DND-41 (cell line): Measurements from ENCODE around the gene C5.

ENCODE experiments used
- ATAC-seq: fragments of 200-7000 bp; cut with Tn5 transposase; 3 replicates; pipeline ENCODE4 v1.9.1; 2021; ENCODE audit warnings: low read depth; ENCODE audit not compliant: insufficient read depth
- DNase-seq: peaks from one replicate; pipeline ENCODE4 v3.0.0-alpha.2; 2020
- H2AFZ ChIP-seq: 2 replicates; pipeline ENCODE4 v1.6.0; 2012; ENCODE audit warnings: low read depth, low read length
- H3K27ac ChIP-seq: 2 replicates; pipeline ENCODE4 v1.5.1; 2012; ENCODE audit warnings: low read length, inconsistent platforms
- H3K27me3 ChIP-seq: fragments of 200-600 bp; sonication (generic); 2 replicates; pipeline ENCODE4 v1.6.0; 2012; ENCODE audit warnings: low read length, mild to moderate bottlenecking, inconsistent platforms; ENCODE audit not compliant: insufficient read depth, poor library complexity
- H3K36me3 ChIP-seq: 2 replicates; pipeline ENCODE4 v1.5.1; 2012; ENCODE audit warnings: low read length, inconsistent platforms; ENCODE audit not compliant: insufficient read depth
- H3K4me1 ChIP-seq: 2 replicates; pipeline ENCODE4 v1.5.1; 2012; ENCODE audit warnings: mild to moderate bottlenecking, low read length; ENCODE audit not compliant: insufficient read depth
- H3K4me2 ChIP-seq: 2 replicates; pipeline ENCODE4 v1.6.0; 2012; ENCODE audit warnings: mild to moderate bottlenecking, moderate library complexity, low read length, inconsistent platforms; ENCODE audit not compliant: insufficient read depth
- H3K4me3 ChIP-seq, 2 experiments: fragments of 200-600 bp in 1 of 2; shearing (Covaris generic) in 1 of 2; 2 replicates each; pipeline ENCODE4 v1.5.1; 2012 to 2016; ENCODE audit warnings: inconsistent platforms in 2 of 2, low read length in 2 of 2, mild to moderate bottlenecking in 2 of 2, low read depth in 1 of 2, moderate library complexity in 1 of 2
- H3K79me2 ChIP-seq: 2 replicates; pipeline ENCODE4 v1.6.0; 2012; ENCODE audit warnings: low read length, inconsistent platforms; ENCODE audit not compliant: insufficient read depth
- H3K9ac ChIP-seq: 2 replicates; pipeline ENCODE4 v1.6.0; 2012; ENCODE audit warnings: low read depth, mild to moderate bottlenecking, inconsistent platforms, low read length, moderate library complexity
- H3K9me3 ChIP-seq: 2 replicates; pipeline ENCODE4 v1.5.1; 2012; ENCODE audit warnings: low read length, moderate library complexity, mild to moderate bottlenecking, inconsistent platforms; ENCODE audit not compliant: insufficient read depth, severe bottlenecking
- H4K20me1 ChIP-seq: 2 replicates; pipeline ENCODE4 v1.6.0; 2012; ENCODE audit warnings: low read length; ENCODE audit not compliant: insufficient read depth
- CTCF ChIP-seq: IDR thresholded peaks from 2 replicates; pipeline ENCODE4 v1.5.1; 2012; ENCODE audit warnings: borderline replicate concordance, low read length, moderate library complexity, mild to moderate bottlenecking; ENCODE audit not compliant: poor library complexity, severe bottlenecking; ENCODE audit errors: extremely low read depth
- EZH2 ChIP-seq: IDR thresholded peaks from 3 replicates; pipeline ENCODE4 v1.6.1; 2012; ENCODE audit warnings: borderline replicate concordance, low read depth, mild to moderate bottlenecking, moderate library complexity, low read length, inconsistent platforms; ENCODE audit not compliant: severe bottlenecking

Gene C5

DNA sequence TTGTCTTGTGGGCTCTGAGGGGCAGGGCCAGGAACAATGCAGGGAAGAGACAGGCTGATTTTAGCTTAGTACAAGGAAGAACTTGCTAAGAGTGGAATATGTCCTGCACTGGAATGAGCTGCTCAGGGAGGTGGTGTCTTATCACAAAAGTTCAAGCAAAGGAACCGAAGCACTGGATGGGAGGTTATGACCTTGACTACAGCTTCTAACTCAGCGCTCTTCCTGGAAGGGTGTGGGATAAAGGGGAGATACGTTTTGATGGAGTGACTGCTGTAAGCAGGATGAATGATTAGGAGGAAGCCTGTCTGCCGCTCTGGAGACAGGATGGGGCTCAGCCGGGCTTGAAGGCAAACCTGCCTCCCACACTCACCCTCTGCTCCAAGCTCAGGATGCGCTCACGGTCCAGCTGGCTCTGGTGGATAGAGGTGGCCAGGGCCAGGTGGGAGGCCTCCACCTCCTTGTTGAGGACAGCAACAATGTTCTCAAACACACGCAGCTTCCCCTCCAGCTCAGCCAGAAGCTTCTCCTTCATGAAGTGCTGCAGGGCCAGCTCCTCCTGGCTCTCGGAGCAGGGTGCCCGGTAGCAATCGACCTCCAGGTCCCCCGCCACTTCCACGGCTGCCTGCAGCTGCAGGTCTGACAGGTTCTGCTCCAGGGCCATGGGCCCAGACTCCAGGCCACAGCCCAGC lies 137.0 kb downstream of the C5 start:
- Histone ChIP-seq H3K27me3 (no peaks in the 10 kb centered on the region), H3K9me3 (no peaks in the 10 kb centered on the region), H2AFZ (no peak overlapping the region), H4K20me1 (no peaks in the 10 kb centered on the region), H3K27ac (no peak overlapping the region), H3K4me3 (no peak overlapping the region), H3K9ac (no peak overlapping the region), H3K4me1 (peaks cover 19% of the 10 kb centered on the region), H3K79me2 (no peaks in the 10 kb centered on the region), H3K4me2 (no peak overlapping the region), H3K36me3 (no peaks in the 10 kb centered on the region)
- ATAC-seq (no peak), DNase-seq (no peak)
- TF ChIP-seq CTCF (no peak), EZH2 (no peak)

GRCh38 chr9:120911295-120911837 lies 138.7 kb downstream of the C5 start:
- H3K4me2 ChIP-seq = no peak overlapping the region
- no peaks in the 10 kb centered on the region for H3K27me3 ChIP-seq
- H3K4me3 ChIP-seq = no peak overlapping the region
- no peaks in the 10 kb centered on the region for H4K20me1 ChIP-seq
- no peaks in the 10 kb centered on the region for H3K36me3 ChIP-seq
- no peak overlapping the region for H3K9ac ChIP-seq
- no peak for DNase-seq
- H3K27ac ChIP-seq = no peak overlapping the region
- H3K9me3 ChIP-seq = no peaks in the 10 kb centered on the region
- H2AFZ ChIP-seq = no peak overlapping the region
- TF ChIP-seq CTCF (no peak), EZH2 (no peak)
- H3K79me2 ChIP-seq = no peaks in the 10 kb centered on the region
- peaks cover 16% of the 10 kb centered on the region for H3K4me1 ChIP-seq
- no peak for ATAC-seq

DNA sequence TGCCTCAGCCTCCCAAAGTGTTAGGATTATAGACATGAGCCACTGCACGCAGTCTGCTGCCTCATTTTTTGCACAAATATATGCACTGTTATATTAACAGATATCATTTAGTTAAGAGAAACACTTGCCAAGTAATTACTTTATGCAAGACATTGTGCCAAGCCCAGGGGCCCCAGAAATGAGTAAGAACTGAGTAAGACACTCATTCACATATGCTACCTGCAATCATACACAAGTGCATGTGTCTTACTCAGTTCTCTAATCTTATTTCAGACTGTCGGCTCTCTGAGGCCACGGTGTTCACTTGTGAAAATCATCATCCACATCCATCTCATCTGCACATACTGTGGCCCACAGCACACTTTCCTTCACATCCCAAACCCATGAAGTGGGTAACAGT lies 139.4 kb downstream of the C5 start:
- H3K9ac ChIP-seq = no peak overlapping the region
- no peaks in the 10 kb centered on the region for H3K36me3 ChIP-seq
- no peaks in the 10 kb centered on the region for H3K27me3 ChIP-seq
- H3K79me2 ChIP-seq = no peaks in the 10 kb centered on the region
- H3K27ac ChIP-seq = no peak overlapping the region
- H2AFZ ChIP-seq = no peak overlapping the region
- DNase-seq (no peak), ATAC-seq (no peak)
- H4K20me1 ChIP-seq = no peaks in the 10 kb centered on the region
- H3K4me3 ChIP-seq = no peak overlapping the region
- no peaks in the 10 kb centered on the region for H3K9me3 ChIP-seq
- no peak overlapping the region for H3K4me2 ChIP-seq
- TF ChIP-seq EZH2 (no peak), CTCF (no peak)
- peaks cover 9% of the 10 kb centered on the region for H3K4me1 ChIP-seq
